GM21786 (cell line): ENCODE data around the gene SCARB1.

Experiments used
- ATAC-seq: cut with Tn5 transposase; IDR thresholded peaks from one replicate; pipeline ENCODE4 v1.9.1; 2021; ENCODE audit not compliant: unreplicated experiment

SCARB1 gene

DNA sequence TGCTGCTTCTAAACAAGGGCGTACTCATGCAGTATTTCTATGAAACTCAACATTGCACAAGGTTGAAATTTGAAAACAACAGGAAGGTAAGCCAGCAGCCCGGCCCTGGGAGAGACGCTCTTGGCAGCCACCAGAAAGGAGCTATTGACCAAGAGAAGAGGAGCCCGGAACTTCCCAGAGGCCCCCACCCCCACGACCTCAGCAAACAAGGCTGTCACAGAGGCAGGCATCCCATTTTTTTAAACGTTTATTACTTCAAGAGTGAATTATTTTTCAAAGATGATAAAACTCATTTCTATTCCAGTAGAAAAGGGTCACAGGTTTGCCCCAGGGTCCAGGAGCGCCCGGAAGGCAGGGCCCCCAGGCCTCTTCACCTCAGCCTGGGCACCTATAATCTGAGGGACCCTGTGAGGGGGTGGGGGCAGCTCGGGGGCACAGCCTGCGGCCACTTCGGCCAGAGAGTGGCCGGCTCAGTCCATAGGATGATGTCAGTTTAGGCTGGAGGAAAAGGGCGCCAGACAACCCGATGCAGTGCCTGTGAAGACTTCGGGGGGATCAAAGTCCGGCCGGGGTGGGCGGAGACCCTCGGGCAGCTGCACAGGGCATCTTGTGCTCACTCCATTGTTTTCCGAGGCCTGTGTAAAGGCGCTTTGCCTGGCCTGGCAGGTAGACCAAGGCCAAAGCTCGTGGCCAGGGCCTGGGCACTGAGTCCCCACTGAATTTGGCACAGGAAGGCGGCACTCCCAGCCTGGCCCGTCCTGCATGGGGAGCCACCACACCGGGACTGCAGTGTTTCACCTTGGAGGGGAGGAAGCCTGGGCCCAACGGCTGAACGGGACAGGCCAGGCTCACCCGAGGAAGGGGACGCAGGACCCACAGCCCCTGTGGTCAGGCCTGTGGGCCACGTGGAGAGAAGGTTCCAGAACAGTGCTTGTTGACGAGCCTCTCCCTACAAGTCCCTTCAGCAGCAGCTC lies 86.0 kb downstream of the SCARB1 start:
- ATAC-seq, result no peak

DNA sequence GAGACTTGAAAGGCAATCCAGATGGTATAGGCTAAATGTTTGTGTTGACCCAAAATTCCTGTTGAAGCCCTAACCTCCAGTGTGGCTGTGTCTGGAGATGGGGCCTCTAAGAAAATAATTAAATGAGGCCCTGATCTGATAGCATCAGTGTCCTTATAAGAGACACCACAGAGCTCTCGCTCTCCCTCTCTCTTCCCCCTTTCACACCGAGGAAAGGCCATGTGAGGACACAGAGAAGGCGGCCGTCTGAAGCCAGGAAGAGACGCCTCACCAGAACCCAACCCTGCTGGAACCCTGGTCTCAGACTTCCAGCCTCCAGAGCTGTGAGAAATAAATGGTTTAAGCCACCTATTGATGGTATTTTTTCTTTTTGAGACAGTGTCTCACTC lies 87.5 kb downstream of the SCARB1 start:
- no peak for ATAC-seq

DNA sequence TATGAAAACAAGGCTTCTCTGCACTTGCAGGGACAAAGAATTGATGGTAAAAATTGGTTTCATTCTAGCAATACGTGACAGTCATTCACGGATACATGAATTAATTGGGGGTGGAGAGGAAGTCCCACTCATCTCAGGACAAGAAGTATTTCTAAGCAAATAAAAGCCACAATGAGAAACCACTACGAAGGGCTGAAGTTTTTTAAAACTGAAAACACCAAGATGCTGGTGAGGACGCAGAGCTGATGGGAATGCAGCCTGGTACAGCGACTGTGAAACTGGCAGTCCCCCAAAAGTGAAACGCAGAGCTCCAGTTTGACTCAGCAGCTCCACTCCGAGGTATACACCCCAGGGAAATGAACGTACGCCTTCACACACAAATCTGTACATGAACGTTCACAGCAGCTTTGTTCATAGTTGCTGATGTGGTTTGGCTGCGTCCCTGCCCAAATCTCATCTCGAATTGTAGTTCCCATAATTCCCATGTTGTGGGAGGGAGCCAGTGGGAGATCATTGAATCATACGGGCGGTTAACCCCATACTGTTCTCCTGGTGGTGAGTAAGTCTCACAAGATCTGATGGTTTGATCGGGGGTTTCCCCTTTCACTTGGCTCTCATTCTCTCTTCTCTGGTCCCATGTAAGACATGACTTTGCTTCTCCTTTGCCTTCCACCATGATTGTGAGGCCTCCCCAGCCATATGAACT lies 89.0 kb downstream of the SCARB1 start:
- ATAC-seq, result peak; percentile 74

DNA sequence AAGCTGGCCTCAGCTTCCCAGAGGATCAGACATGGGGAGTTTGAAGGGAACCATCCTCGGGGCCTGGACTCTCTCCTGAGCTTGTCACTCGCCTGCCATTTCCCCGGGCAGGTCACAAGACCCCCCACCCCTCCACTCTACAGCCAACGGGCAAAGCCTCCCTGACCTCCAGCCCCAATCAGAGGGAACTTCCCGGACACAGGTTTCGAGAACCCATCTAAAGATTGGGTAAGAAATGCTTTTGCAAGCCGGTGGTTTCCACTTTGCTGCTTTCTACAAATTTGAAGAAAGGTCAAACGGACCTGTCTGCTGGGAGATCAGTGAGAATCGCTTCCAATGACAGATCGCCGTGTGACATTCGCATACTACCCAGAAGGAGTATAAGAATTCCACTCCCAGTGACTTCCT lies 89.6 kb downstream of the SCARB1 start:
- peak; percentile 28 for ATAC-seq

DNA sequence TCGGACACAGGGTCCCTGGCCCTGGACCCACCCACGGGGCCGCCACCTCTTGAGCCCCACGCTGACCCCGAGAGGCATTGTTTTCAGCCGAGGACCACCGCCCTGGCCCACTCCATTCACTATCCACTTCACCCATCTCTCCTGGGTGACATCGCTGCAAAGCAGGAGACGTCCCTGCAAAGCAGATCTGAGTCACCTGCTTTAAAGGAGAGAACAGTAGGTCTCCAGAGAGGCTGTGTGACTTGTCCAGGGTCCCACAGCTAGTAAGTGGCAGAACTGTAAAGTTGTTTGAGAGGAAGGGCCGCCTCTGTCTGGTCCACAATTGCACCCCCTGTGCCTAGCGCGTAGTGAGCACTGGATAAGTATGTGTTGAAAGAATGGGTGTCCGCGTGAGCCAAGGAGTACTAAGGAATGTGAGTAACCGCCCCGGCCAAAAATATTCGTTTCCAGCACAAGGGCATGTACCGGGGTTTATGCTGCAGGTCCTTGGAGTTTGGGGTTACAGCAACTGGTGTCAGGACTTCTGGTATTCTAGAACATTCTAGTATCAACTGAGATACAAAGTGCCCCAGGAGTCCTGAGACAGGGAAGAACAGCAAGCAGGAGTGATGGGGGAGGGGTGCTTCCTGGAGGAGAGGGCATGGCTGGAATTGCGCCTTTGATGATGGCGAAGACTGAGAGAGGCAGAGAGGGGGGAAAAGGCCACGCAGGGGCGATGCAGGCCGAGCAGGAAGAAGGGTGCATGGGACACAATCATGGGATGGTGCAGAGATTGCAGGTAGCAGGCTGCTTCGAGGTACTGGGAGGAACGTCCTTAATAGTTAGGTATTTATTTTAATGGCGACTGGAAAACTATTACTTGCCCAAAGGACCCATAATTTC lies 91.1 kb downstream of the SCARB1 start:
- no peak for ATAC-seq

DNA sequence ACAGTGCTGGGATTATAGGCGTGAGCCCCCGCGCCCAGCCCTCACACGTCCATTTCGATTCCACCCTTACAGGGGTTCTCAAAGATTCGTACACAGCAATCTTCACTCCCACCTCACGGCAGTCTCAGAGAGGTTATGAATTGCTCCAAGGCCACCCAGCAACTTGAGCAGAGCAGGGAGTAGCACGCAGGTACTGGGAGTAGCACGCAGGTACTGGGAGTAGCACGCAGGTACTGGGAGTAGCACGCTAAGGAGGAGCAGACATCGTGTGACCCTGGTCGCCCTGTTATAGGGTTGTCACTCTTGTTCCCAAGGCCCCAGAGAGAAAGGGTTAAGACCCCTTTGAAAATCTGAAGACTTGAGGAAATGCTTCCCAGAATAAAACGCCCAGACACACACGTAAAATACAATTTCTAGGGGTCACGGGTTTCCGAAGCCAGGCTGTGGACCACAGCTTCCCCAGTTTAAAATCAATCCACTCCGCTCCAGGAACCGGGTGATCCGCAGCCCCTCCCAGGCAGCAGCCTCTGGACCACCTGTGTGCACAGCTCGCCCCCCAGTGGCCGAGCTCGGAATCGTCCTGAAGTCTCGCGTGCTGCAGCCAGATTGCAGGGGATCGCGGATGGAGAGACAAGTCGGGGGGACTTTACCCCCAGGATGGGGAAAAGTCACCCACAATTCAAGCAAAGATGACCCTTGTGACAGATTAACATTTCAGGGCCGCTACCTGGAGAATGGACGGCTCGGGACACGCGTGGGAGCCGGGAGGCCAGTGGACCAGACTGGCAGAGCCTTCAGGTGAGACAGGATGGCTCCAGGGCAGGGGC lies 92.0 kb downstream of the SCARB1 start:
- ATAC-seq, result no peak

DNA sequence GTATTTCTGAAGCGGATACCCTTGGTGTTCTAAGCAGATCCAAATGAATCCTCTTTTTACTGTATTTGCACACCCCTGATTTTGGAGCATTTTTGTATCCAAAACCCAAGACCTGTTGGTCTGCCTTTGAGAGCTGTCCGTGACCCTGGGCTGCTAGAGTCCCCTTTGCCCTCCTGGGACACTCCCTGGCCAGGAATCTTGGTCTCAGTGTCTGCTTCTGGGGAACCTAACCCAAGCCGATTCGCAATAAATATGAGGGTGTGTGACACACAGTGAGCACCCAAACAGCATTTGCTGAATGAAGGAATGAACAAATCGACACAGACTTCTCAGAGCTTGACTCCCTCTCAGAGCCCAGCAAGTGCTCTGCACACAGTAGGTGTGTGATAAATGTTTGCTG lies 92.9 kb downstream of the SCARB1 start:
- no peak for ATAC-seq

DNA sequence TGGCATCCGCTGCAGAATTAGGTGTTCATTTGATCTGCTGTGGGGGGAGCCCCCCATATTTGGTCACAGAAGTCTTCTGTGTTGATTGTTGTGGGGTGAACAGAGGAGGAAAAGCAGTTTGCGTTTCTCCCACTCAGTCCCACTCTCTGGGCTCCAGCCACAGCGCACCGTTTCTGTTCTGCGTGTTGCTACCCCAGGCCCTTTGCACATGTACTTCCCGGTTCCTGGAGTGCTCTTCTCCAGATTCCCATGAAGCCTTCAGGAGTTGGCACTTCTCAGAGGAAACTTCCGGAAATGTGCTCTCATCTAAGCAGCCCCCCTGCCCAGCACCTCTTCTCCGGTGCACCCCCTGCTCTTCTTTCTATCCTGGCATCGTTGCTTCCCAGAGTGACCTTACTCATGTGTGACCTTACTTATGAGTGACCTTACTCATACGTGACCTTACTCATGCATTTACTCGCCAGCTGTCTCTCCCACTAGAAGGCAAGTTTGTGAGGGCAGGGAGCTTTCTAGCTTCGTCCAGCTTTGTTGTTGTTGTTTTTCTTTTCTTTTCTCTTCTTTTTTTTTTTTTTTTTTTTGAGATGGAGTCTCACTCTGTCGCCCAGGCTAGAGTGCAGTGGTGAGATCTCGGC lies 93.7 kb downstream of the SCARB1 start:
- no peak for ATAC-seq

DNA sequence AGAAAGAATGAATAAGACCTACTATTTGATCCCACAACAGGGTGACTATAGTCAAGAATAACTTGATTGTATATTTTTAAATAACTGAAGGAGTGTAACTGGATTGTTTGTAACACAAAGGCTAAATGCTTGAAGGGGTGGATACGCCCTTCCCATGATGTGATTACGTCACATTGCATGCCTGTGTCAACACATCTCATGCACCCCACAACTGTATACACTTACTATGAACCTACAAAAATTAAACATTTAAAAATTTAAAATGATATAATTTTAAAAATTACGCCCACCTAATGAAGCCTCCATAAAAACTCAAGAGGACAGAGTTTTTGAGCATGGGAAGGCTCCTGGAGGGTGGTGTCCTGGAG lies 94.5 kb downstream of the SCARB1 start:
- ATAC-seq, result no peak

DNA sequence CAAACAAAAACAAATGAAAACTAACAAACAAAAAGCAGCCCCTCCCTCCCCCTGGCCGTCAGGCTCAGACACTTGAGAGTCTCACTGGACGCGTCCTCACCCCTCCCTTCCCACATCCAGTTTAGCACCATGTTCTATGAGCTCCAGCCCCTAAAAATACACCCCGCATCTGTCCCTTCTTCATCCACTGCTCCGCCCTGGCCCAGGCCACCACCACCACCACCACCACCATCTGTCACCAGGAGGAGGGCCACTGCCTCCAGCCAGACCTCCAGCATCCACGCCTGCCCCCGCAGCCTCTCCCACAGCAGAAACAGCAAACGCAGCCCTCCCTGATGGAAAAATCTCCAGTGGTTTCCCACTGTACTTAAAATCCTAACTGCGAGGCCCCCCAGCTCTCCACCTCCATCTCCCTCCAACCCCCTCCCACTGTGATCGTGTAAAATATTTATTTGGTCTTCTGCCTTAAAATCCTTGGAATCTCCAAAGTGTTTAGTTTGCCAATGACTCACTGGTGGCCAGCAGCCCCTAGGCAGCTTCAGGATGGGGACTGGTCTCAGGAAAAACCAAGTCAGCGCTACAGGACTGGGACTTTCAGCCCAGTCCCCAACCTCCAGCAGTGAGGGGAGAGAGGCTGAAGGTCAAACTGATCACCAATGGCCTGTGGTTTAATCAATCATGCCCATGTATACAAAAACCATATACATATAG lies 95.1 kb downstream of the SCARB1 start:
- ATAC-seq, result no peak

DNA sequence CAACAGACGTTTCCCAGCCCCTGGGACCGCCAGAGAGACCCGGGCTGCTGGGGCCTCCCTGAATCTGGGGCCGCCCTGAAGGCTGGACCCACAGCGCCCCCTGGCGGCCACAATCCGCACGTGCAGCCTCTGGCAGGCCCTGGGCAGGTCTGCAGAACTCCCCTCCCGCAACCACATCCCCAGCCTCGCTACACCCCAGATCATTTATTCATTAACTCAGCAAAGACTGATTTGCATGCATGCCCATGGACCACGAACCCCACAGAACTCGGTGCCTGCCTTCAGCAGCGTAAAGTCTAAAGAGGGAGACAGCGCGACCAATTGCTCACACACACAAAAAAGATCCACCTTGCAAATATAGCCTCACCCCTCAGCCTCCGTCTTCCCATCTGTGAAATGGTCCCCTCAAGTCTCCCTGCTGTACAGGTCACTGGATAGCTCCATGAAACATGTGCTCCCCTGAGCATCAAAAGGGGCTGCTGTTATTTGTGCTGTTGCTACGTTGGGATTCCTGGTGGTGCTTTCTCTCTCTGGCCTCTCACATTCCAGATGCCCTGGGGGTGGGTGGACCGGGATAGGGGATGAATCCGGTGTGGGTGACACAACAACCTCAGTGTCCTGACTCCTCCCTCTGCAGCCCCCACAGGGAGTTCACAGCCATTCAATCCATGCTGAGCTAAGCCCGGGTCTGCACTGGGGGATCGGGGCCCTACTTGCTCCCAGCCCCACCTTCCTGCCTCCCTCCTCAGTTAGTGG lies 96.4 kb downstream of the SCARB1 start:
- ATAC-seq, result peak; percentile 59

DNA sequence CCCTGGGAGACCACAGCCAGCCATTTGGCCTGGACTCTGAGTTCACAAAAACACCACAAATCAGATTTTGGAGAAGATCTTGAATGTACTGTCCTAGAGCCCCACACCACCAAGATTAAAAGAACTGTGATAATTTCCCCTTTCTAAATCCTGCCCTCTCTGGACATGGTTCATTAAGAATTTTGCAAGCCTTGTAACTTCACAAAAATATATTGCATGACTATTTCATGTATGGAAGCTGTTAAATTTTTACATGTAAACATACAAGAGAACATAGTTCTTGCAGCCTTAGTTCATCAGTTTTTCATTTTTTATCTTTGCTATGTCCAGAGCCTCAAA lies 97.0 kb downstream of the SCARB1 start:
- ATAC-seq, result no peak

DNA sequence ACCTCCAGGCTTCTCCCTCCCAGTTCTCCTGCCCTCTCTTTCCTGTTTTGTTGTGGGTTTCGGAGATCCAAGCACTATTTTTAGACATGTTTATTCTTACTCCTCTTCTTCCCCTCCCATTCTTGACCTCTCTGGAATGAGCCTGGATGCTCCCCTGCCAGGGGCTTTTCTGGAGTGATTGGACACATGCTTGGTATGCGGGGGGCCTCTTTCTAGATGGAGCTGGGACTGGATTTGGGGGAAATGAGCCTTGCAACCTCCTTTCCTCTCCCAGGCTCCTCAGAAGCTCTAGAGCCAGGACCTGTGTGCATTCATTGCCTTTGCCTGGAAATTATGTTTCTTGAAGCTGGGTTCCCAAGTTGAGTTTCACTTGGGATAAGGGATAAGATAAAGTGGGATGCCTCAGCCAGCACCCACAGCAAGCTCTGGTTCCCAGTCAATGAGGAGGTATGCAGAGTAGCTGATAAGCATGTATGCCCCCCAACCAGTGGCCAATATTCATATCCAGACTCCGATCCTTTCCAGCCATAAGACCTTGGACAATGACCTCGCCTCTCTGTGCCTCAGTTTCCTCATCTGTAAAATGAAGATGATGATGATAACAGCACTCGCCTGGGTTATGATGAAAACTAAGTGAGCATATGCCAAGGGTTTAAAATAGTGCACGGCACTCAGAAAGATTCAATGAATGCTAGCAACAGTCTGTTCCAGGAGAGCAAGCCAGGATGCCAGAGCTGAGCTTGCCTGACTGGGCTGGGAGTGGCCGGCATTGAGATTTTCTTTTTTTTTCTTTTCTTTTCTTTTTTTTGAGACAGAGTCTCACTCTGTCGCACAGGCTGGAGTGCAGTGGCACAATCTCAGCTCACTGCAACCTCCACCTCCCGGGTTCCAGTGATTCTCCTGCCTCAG lies 97.8 kb downstream of the SCARB1 start:
- no peak for ATAC-seq

DNA sequence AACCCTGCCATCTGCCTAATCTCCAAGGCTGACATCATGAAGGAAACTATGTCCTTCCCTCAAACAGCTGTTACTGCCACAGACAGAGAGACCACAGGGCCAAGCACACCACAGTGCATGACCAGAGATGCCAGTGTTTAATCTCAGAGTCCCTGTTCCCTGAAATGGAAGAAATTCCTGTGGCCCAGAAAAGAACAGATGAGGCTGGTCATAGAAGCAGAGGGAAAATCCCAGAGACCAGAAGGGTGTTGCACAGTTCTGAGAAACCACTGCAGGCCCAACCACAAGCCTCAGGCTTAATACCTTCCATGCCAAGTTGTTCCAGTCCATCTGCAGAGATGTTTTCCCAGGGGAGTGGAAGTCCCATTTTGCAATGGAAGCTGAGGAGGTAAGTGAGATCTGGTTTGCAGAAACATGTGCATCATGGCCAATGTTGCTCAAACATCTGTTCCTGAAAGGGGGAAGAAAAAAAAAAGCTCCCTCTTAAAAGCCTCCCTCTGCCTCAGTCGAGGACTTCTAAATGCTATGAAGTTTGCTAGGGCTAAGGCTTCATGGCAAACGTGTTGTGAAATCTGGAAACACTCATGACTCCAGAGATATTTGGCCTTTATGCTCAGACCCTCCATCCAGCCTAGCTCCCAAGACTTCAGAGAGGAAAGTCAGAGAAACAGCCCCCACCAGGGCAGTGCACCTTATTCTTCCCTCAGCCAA lies 98.6 kb downstream of the SCARB1 start:
- ATAC-seq, result no peak

DNA sequence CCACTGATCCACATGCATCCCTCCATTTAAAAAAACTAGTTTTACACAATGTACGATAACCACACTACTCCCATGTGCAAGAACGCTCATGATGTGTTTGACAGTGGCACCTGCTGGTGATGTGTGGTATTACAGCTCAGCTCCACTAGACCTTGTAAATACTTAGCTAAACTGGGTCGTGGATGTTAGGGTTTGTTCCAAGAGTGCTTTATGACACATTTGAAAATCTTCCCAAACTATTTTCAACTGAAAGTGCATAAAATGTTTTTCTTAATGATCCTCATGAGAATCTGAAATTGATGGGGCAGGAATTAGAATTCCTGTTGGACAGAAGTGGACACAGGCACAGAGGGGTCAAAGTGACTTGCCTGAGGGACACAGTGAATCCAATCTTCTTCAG lies 99.2 kb downstream of the SCARB1 start:
- ATAC-seq, result no peak

DNA sequence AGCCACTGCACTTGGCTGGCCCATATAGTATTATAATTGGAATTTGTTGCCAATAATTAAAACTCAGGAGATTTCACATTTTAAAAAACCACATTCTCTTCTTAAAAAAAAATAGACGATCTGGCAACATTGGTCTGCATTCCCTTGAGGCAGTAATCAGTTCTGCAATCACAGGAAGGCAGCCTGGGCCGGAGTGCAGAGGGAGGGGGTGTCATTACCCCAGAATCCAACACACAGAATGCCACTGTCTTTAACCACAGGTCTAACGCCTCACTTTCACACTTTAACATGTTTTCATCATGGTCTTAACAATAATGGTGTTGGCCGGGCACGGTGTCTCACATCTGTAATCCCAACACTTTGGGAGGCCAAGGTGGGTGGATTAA lies 100.1 kb downstream of the SCARB1 start:
- ATAC-seq, result no peak
